HG02642 (cell line): ENCODE measurements around the gene XYLB.
"Not testable (repeated sequence)": the region's sequence is repeated elsewhere in the genome, so short reads cannot be mapped to it uniquely, and the experiment has no call there.

Experiments
- ATAC-seq: cut with Tn5 transposase; IDR thresholded peaks from one replicate; pipeline ENCODE4 v1.9.1; 2021; ENCODE audit warnings: mild to moderate bottlenecking; ENCODE audit not compliant: unreplicated experiment, poor library complexity

The XYLB gene

GRCh38 chr3:38386992-38387750, 40.6 kb downstream of the XYLB start:
- ATAC-seq = no peak

DNA sequence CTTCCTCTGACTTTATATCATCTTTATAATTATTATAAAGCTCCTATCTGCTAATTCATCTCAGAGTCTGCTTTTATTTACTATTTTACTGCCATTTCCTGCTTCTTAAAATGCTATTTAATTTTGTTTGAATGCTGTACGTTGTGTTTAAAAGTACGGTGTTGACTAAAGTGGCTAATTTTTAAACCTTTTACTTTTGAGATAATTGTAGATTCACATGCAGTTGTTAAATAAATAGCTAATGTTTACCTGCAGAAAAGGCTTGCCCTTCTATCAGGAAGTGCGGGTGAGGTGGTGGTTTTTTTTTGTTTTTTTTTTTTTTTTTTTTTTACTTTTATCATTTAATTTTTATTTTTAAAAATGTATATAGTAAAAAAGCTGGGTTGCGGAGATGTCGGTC, 41.3 kb downstream of the XYLB start:
- ATAC-seq = no peak

- no peak for ATAC-seq
These were observed 46.1 kb downstream of the XYLB start for GRCh38 chr3:38392604-38393163.

- no peak for ATAC-seq
These were observed 49.7 kb downstream of the XYLB start for GRCh38 chr3:38396239-38396638.

DNA sequence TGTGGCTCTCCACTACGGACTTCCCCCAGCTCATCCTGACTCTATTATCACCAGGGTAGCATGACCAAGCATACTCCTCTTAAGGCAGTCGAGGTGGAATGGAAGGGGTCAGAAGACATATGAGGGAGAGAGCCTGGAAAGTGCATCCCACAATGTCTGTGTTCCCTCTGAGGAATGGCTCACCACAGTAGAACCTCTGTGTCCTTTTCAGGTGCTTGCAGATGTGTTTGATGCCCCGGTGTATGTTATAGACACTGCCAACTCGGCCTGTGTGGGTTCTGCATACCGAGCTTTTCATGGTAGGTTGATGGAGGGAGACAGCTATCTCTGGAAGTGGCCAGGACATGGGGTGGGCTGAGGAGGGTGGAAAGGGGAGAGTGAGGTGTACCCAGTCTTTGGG, 50.3 kb downstream of the XYLB start:
- no peak for ATAC-seq

GRCh38 chr3:38397320-38397719, 50.7 kb downstream of the XYLB start:
- ATAC-seq = no peak

DNA sequence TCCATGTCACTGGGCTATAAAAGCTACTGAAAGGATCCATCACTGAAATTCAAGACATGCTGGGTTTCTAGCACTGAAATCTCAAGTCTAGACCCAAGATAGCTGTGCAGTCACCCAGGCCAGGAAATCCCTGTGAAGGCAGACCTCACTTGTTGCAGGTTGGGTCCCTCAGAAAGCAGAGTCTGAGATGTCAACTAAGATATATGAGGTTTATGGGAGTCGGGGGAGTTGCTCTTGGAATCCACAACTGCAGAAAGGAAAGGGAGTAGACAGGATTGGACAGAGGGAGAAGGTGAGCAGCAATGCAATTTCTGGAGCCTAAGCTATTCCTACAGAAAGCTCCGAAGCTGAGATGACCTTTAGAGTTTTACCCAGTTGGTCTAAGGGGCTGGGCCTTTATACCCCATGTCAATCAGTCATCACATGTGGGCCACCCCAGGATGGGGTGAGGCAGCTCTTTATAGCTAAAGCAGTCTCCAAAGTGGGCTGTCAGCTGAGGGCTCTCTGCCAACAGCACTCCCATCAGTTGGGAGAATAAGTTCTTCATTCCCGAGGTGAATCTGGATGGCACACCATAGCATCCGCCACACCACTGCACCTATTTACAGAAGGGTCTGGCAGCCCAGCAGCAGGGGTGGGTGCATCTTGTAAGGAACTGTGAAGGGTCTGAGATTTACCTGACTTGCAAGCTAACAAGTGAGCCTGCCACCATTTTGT, 54.8 kb downstream of the XYLB start:
- no peak for ATAC-seq

- ATAC-seq = no peak
These were observed 57.7 kb downstream of the XYLB start for GRCh38 chr3:38404286-38404685.

DNA sequence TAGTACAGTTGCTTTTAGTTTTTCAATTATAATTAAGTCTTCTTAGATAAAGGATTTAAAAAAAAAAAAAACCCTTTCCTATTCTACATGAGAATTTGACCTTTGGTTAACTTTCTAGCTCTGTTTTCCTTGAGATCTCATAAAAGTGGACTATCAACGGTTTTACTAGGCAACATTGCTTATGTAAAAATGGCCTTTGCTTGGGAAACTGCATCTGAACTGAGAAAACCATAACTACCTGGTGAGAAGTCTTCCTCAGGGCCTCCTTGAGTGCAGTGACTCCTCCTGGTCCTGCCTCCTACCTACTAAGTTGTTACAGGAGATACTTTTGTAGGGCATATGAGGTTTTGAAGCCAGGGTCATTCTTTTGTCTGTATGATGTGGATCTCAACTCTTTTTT, 65.0 kb downstream of the XYLB start:
- no peak for ATAC-seq

GRCh38 chr3:38420758-38421157, 74.2 kb downstream of the XYLB start:
- not testable (repeated sequence) for ATAC-seq

- ATAC-seq = no peak
These were observed 75.2 kb downstream of the XYLB start for GRCh38 chr3:38421679-38422336.

DNA sequence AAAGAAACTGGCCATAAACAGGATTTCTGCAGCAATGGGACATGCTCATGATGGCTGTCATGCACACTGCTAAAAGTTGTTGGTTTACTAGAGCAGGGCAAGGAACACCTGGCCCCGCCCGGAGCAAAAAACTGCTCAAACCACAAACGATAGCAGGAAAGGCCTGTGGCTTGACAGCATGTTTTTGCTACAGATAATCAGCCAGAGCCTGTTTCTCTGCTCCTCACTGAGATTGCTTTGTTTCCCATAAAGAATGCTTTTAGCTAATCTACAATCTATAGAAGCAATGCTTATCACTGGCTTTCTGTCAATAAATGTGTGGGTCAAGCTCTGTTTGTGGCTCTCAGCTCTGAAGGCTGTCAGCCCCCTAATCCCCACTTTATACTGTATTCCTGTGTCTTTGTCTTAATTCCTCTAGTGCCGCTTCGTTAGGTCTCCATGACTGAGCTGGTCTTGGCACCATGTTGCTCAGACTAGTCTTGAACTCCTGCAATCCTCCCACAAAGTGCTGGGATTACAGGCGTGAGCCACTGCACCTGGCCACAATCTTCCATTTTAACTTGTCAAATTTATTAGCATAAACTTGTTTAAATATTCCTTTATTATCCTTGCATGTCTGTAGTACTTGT, 80.3 kb downstream of the XYLB start:
- ATAC-seq = not testable (repeated sequence)

DNA sequence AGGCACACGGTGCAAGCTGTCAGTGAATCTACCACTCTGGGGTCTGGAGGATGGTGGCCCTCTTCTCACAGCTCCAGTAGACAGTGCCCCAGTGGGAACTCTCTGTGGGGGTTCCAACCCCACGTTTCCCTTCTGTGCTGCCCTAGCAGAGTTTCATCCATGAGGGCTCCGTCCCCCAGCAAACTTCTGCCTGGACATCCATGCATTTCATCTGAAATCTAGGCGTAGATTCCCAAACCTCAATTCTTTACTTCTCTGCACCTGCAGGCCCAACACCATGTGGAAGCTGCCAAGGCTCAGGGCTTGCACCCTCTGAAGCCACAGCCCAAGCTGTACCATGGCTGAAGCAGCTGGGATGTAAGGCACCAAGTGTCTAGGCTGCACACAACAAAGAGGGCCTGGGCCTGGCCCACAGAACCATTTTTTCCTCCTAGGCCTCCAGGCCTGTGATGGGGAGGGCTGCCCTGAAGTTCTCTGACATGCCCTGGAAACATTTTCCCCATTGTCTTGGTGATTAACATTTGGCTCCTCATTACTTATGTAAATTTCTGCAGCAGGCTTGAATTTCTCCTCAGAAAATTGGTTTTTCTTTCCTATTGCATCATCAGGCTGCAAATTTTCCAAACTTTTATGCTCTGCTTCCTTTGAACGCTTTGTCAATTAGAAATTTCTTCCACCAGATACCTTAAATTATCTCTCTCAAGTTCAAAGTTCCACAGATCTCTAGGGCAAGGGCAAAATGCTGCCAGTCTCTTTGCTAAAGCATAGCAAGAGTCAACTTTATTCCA, 86.5 kb downstream of the XYLB start:
- ATAC-seq = not testable (repeated sequence)

DNA sequence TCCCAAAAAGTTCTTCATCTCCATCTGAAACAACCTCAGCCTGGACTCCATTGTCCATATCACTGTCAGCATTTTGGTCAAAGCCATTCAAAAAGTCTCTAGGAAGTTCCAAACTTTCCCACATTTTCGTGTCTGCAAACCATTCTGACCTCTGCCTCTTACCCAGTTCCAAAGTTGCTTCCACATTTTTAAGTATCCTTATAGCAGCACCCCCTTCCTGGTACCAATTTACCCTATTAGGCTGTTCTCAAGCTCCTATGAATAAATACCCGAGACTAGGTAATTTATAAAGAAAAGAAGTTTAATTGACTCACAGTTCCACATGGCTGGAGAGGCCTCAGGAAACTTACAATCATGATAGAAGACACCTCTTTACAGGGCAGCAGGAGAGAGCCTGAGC, 87.1 kb downstream of the XYLB start:
- ATAC-seq = not testable (repeated sequence)

- ATAC-seq = not testable (repeated sequence)
These were observed 92.0 kb downstream of the XYLB start for GRCh38 chr3:38438436-38439069.

DNA sequence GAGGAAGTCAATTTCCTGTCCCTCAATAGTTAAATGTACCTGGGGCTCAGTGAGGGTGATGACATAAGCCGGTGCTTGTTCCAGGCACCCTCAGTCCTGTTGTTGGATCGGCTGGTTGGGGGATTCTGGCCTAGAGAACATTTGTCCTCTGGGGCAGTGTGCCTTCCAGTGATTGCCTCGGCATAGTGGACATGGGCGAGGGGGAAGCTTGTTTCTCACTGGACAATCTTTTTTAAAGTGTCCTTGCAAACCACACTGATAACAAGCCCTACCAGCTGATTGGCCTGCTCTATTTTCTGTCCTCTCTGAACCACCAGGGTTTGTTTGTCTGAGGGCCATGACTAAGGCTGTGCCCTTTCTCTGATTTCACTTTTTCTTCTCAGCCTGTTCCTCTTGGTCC, 96.6 kb downstream of the XYLB start:
- ATAC-seq = not testable (repeated sequence)

- ATAC-seq = no peak
These were observed 99.6 kb downstream of the XYLB start for GRCh38 chr3:38446085-38446686.

DNA sequence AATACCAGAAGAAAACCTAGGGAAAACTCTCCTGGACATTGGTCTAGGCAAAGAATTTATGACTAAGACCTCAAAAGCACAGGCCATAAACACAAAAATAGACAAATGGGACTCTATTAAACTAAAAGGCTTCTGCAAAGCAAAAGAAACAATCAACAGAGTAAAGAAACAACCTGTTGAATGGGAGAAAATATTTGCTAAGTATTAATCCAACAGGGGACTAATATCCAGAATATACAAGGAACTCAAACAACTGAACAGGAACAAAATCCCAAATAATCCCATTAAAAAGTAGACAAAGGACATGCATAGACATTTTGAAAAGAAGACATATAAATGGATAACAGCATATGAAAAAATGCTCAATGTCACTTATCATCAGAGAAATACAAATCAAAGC, 100.2 kb downstream of the XYLB start:
- no peak for ATAC-seq

DNA sequence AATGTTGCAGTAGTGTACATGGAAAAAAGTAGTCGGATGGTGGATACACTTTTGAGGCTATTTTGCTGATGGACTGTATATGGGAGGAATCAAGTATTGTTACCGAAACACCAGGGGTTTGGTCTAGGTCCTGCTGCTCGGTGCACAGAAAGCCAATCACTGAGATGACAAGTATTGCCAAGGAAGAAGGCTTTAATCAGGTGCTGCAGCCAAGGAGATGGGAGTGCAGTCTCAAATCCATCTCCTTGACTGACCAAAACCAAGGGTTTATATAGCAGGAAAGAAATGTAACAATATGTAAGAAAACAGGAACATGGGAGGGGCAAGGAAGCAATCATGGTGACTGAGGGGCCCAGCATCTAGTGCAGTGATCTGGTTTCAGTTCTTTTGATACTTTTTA, 104.3 kb downstream of the XYLB start:
- no peak for ATAC-seq
